Activated CD8-positive, alpha-beta memory T cell treated with anti-CD3 and anti-CD28 coated beads, Interleukin-2, amount 50 U/mL, for 48 hours (primary cell): ENCODE measurements around the gene CHMP2A.
A peak's percentile ranks its signal among the peaks of the same experiment; 100 is the strongest.
"Not testable (repeated sequence)": the region's sequence is repeated elsewhere in the genome, so short reads cannot be mapped to it uniquely, and the experiment has no call there.

Source experiments
- DNase-seq: peaks from one replicate; pipeline ENCODE4 v3.0.0-alpha.2; 2020

Gene CHMP2A

DNA sequence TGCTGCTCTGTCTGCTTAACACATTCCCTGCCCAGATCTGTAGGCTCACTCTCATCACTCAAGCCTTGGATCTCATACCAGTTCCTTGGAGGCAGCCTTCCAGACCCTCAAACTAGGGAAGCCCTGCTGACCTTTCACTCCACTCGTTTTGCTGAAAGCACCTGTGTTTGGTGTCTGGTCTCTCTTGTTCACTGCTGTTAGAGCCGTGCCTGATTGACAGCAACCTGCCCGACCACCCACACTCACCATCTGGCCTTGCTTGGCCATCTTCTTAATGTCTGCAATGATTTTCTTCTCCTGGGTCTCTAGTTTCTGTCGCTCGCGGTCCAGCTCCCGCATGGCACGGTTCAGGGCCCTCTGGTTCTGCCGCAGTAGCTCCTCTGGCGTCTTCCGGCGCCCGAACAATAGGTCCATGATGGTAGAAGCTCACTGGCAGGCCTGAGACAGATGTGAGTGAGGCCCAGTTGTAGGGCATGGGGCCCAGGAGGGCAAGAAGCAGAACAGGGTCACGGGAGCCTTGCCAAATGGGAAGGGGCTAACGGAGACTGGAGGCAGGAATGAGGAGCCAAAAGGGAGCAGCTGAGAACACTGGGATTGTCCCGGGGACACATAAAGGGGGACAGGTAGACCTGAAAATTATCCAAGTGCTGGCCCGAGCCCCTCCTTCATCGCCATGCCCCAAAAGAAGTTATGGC lies 959 bp downstream of the CHMP2A start:
- no peak for DNase-seq

- no peak for DNase-seq
Measured at GRCh38 chr19:58552655-58553054, 2.2 kb downstream of the CHMP2A start.

DNA sequence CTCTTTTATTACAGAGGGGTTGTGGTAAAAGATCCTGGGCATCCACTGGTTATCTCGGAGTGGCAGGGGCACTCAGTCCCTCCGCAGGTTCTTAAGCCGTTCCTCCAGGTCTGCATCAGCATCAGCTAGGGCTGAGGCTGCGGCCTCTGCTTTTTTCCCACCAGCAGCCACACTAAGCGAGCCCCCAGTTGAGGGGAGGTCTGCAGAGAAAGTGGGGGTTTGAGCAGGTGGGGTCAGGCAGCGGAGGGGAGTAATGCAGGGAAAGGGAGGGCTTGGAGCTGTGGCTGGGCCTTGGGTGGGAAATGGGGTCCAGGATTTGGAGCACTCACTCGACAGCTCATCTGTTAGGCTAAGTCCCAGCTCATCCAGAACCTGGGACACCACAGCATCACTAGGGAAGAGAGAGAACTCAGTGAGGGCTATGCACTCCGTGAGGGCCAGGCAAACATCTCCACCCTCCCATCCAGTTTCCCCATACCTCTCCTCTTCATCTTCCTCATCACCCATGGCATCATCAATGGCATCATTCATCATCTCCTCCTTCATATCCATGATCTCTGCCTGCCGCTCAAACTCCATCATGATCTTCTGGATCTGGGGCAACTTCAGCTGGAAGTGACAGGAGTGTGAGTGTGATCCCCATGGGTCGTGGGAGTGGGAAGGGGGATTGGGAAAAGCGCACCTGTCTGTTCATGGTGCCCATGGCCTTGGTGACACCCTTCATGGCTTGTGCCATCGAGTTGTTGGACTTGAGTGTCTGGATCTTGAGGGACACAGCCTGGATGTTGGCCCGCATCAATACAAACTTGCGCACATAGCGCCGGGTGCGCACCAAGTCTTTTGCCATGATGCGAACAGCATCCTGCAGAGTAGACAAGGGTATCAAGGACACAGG lies 3.1 kb downstream of the CHMP2A start:
- DNase-seq, result peak; percentile 59

DNA sequence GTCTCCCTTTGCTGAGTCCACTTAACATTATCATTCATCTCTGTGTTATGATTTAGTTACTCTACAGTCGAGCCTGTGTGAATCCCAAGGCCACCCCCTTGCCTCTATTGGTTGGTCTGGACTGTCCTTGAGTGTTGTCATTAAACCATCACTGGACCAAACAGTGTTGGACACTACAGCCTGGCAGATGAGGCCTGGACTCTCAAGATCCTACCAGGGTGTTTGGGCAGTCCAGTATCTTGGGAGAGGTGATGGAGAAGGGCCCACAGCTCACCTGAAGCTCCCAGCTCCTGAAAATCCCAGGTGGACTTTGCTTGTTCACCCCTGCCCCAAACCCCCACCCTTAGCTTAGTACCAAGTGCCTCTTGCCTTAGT lies 3.8 kb downstream of the CHMP2A start:
- DNase-seq, result peak; percentile 51

DNA sequence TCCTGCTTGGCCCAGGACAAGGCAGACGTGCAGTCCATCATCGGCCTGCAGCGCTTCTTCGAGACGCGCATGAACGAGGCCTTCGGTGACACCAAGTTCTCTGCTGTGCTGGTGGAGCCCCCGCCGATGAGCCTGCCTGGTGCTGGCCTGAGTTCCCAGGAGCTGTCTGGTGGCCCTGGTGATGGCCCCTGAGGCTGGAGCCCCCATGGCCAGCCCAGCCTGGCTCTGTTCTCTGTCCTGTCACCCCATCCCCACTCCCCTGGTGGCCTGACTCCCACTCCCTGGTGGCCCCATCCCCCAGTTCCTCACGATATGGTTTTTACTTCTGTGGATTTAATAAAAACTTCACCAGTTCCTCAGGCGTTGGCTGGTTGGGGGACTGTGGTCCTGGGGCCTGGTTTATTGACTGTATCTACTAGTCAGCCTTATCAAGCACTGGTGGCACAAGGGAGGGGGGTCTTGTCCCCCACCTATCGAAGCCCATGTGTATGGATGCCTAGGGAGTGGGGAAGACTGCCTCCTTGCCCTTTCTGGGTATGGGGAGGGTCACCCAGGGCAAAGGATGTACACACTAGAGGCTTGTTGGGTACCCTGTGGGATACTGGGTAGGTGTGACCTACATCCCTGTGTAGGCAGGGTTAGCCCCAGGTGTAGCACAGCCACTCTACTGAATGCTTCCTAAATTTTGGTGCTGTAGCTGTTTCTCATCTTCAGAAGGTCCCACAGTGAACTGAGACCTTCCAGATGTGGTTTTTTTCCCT lies 4.4 kb downstream of the CHMP2A start:
- DNase-seq, result peak; percentile 55

DNA sequence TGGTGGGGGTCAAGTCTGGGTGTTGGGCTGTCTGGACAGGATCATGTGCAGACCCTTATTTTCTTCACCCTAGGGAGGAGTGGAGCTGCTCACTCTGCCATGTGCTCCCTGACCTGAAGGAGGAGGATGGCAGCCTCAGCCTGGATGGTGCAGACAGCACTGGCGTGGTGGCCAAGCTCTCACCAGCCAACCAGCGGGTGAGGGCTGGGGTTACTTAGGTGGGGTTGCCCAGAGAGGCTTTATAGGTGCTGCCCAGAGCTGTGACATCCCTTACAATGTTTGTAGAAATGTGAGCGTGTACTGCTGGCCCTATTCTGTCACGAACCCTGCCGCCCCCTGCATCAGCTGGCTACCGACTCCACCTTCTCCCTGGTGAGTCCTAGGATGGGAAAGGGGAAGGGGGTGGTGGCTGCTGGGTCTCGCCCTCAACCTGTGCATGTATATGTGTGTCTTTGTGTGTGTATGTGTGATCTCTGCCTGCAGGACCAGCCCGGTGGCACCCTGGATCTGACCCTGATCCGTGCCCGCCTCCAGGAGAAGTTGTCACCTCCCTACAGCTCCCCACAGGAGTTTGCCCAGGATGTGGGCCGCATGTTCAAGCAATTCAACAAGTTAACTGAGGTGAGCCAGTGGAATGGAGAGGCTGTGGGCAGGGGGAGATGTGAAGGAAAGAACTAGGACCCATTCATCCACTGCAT lies 5.1 kb downstream of the CHMP2A start:
- peak; percentile 54 for DNase-seq

- peak; percentile 54 for DNase-seq
Measured at GRCh38 chr19:58548859-58549663, 5.8 kb downstream of the CHMP2A start.

- DNase-seq, result peak; percentile 51
Measured at GRCh38 chr19:58547323-58548312, 7.3 kb downstream of the CHMP2A start.

GRCh38 chr19:58546019-58546530 lies 8.8 kb downstream of the CHMP2A start:
- DNase-seq, result no peak

DNA sequence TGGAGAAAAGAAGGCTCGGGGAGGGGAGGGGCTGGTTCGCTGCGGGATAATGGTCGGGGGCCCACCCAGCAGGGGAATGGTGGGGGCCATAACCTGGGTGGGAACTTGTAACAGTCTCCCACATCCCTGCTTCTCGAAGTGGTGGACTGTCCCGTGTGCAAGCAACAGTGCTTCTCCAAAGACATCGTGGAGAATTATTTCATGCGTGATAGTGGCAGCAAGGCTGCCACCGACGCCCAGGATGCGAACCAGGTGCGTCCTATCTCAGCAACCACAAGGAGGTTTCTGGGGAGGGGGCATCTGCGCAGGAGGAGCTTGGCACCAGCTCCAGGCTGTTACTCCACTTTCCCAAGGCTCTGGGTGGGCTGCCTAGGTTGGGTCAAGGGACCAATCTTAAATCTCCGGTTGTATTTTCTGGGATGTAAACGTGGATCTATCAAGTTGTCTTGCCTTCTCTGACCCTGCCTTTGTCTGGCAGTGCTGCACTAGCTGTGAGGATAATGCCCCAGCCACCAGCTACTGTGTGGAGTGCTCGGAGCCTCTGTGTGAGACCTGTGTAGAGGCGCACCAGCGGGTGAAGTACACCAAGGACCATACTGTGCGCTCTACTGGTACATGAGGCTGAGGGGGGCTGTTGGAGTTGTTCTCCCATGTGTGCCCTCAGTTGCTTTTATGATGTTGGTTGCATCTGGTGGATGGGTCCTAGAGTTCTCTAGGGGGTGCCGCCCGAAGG lies 9.5 kb downstream of the CHMP2A start:
- peak; percentile 56 for DNase-seq

DNA sequence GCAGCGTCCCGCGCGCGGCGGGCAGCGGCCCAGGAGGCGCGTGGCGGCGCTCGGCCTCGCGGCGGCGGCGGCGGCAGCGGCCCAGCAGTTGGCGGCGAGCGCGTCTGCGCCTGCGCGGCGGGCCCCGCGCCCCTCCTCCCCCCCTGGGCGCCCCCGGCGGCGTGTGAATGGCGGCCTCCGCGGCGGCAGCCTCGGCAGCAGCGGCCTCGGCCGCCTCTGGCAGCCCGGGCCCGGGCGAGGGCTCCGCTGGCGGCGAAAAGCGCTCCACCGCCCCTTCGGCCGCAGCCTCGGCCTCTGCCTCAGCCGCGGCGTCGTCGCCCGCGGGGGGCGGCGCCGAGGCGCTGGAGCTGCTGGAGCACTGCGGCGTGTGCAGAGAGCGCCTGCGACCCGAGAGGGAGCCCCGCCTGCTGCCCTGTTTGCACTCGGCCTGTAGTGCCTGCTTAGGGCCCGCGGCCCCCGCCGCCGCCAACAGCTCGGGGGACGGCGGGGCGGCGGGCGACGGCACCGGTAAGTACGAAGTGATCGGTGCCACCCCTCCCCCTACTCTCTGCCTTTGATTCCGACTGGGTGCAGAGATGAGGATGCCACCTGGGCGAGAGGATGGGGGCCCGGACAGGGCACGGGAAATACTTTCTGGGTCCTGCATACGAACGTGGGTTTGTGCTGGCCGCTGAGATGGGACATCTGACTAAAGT lies 10.2 kb downstream of the CHMP2A start:
- no peak for DNase-seq

GRCh38 chr19:58543826-58544590 lies 10.9 kb downstream of the CHMP2A start, which contains the start of gene TRIM28:
Gene TRIM28, plus strand, starts transcription at chr19:58544064. Its CDS starts 694 bp downstream, at chr19:58544758.
- peak; percentile 100 for DNase-seq

DNA sequence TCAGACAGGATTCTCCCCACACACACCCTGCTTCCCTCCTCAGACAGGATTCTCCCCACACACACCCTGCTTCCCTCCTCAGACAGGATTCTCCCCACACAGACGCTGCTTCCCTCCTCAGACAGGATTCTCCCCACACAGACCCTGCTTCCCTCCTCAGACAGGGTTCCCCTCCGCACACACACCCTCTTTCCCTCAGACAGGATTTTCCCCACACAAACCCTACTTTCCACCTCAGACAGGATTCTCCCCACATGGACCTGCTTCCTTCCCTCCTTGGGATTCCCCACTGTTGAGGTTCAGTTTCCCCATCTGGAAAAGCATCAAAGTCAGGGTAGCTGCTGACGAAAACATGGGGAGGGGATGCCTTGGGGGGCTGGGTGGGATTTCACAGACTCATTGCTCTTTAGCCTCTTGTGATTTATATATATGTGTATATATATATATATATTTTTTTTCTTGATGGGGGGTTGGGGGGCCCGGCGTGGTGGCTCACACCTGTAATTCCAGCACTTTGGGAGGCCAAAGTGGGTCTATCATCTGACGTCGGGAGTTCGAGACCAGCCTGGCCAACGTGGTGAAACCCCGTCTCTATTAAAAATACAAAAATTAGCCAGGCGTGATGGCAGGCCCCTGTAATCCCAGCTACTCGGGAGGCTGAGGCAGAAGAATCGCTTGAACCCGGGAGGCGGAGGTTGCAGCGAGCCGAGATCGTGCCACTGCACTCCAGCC lies 12.1 kb downstream of the CHMP2A start:
- DNase-seq, result not testable (repeated sequence)

GRCh38 chr19:58539169-58539559 lies 15.7 kb downstream of the CHMP2A start:
- not testable (repeated sequence) for DNase-seq

DNA sequence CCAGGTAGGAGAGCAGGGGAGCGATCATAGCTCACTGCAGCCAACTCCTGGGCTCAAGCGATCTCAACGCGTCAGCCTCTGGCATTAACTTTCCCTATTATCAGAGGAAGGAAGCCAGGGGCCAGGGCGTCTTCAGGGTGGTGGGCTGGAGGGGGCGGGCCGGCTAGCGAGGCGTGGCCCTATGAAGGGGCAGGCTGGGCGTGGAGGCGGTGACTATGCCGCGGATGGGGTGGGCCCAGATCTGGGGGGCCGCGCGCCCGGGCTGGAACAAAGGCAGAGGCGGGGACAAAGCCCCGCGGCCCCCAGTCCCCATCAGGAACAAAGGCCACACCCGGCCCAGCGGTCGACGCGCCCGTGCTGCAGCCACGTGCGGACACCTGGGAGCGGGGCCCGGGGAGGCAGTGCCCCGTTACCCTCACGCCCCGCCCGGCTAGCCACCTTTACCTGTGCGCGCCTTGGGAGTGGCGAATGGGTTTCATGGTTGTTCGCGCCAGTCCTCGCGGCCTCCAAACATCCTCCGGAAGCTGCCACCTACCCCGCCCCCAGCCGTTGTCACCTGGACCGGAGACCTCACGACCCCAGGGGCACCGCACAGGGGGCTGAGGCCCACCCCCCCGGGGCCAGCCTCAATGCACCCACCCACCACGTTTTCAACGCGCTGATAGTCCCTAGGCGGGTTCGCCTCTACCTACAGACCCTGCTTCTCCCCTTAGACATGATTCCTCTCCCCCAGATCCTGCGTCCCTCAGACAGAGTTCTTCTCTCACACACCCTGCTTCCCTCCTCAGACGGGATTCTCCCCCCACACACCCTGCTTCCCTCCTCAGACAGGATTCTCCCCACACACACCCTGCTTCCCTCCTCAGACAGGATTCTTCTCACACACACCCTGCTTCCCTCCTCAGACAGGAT lies 16.4 kb downstream of the CHMP2A start:
- DNase-seq, result peak; percentile 73
